GM12875 (cell line): ENCODE measurements around the gene PRMT1.

Experiments
- H3K4me3 ChIP-seq: one replicate; pipeline ENCODE4 v1.5.1; 2011; ENCODE audit warnings: low read depth, low read length, control low read depth
- TF ChIP-seq, protein P1 (sequence below): IDR thresholded peaks from 2 replicates; pipeline ENCODE4 v1.5.1; 2011; ENCODE audit warnings: low read depth, mild to moderate bottlenecking, control low read depth, inconsistent platforms, low read length, moderate library complexity, borderline replicate concordance; ENCODE audit not compliant: insufficient read depth

The PRMT1 gene

GRCh38 chr19:49672131-49672919, 4.7 kb upstream of the PRMT1 start:
- TF ChIP-seq, protein P1, sequence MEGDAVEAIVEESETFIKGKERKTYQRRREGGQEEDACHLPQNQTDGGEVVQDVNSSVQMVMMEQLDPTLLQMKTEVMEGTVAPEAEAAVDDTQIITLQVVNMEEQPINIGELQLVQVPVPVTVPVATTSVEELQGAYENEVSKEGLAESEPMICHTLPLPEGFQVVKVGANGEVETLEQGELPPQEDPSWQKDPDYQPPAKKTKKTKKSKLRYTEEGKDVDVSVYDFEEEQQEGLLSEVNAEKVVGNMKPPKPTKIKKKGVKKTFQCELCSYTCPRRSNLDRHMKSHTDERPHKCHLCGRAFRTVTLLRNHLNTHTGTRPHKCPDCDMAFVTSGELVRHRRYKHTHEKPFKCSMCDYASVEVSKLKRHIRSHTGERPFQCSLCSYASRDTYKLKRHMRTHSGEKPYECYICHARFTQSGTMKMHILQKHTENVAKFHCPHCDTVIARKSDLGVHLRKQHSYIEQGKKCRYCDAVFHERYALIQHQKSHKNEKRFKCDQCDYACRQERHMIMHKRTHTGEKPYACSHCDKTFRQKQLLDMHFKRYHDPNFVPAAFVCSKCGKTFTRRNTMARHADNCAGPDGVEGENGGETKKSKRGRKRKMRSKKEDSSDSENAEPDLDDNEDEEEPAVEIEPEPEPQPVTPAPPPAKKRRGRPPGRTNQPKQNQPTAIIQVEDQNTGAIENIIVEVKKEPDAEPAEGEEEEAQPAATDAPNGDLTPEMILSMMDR, result peak; percentile 99
- H3K4me3 ChIP-seq, result no peak overlapping the region

GRCh38 chr19:49676136-49676783, 811 bp upstream of the PRMT1 start:
- H3K4me3 ChIP-seq, result peak overlapping the region; percentile 71
- TF ChIP-seq, protein P1, result no peak

DNA sequence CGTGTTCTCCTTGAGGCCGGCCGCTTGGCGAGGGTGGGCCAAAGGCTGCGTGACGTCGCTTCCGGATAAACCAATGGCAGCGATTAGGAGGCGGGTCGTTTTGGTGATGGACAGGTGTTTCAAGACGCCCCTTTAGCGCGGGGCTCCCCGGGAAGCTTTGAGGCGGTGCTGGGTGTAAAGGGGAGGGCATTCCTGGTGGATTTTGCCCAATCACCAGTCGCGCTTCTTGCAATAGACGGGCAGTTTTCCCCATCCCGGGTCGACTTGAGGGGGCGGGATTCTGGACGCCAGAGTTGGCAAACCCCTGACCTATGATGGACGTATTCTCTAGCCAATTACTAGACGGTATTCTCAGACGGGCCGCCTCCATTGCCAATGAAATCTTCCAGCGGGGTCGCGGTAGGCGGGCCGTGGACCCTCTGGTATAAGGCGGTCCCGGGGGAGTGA, 264 bp upstream of the PRMT1 start:
- peak overlapping the region; percentile 94 for H3K4me3 ChIP-seq

DNA sequence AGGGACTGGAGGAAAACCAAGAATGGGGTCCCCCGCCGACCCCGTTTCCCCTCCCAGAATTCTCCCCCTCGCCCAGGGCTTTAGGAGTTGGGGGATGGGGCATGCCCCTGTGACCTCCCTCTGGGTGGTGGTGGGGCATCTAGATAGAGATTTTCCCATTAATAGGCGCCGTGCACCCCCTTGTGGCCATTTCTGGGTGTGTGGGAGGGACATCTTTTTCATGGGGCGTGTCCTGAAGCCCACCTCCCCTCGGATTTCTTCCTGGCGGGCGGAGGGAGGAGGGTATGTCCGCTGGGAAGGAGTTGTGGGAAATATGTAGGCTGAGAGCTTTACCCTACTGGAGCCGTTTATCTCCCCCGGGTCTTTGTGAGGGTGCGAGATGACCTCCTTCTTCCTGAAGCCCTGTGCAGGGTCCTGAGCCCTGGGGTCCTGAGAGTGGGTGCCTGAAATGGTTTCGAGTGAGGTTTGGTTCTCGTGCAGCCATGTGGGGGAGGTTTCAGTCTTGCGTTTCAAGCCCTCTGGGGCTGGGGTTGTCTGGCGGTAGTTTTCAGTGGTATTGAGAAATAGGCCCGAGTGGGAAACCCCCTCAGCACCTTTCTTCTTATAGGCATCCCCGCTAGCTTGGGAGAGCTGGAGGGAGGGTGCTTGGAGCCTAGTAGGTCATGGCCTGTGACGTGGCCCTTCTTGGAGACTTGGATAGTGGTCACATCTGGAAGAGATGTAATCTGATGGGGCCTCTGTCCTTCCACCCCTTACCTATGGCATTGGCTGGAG, 1.0 kb downstream of the PRMT1 start:
- TF ChIP-seq, protein P1, result peak; percentile 58; the same call in 1 of the 2 replicates
- H3K4me3 ChIP-seq, result peak overlapping the region; percentile 94

More for the DNA sequence above, 264 bp upstream of the PRMT1 start:
- TF ChIP-seq, protein P1, result no peak

GRCh38 chr19:49678985-49679770, 2.1 kb downstream of the PRMT1 start:
- peak overlapping the region; percentile 47 for H3K4me3 ChIP-seq
- TF ChIP-seq, protein P1, result no peak

DNA sequence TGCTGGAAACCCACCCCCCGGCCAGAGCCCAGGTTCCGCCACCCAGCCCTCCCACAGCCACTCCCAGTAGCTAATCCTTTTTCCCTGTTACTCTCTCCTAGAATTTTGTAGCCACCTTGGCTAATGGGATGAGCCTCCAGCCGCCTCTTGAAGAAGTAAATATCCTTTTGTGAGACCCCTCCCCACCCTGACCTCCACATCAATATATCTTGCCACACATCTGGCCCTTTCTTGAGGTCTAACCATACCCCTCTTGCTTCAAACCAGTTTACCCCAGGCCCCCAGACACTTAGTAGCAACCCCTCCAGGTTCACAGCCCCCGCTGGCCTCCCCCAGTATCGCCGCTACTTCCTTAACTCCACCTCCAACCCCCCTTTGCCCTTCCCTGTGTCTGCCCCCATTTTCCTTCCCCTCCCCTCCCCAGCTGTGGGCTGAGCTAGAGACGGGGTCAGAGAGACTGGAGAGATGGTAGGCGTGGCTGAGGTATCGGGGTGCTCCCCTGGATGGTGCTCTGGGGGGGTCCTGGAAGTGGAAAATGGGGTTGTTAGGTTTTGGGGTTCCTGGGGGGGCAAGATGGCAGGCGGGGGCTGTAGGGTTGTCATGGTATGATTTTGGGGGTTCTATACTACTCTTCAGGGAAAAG, 2.8 kb downstream of the PRMT1 start:
- H3K4me3 ChIP-seq, result peak overlapping the region; percentile 47
- TF ChIP-seq, protein P1, result no peak
